Activated T-helper 1 cell treated with Interleukin-2 at 50 U/mL for 16 hours (primary cell): ENCODE measurements around the gene ARHGDIG.
"Not testable (repeated sequence)": the region's sequence is repeated elsewhere in the genome, so short reads cannot be mapped to it uniquely, and the experiment has no call there.

Experiments used
- DNase-seq: peaks from one replicate; pipeline ENCODE4 v3.0.0-alpha.2; 2020; ENCODE audit warnings: low read depth

The ARHGDIG gene

GRCh38 chr16:264440-264951, 15.9 kb upstream of the ARHGDIG start:
- DNase-seq: no peak

GRCh38 chr16:265002-265529, 15.3 kb upstream of the ARHGDIG start:
- no peak for DNase-seq

GRCh38 chr16:265711-266110, 14.7 kb upstream of the ARHGDIG start:
- DNase-seq: no peak

GRCh38 chr16:266258-267164, 13.9 kb upstream of the ARHGDIG start:
- no peak for DNase-seq

GRCh38 chr16:267562-267961, 12.8 kb upstream of the ARHGDIG start:
- DNase-seq: not testable (repeated sequence)

GRCh38 chr16:268141-269053, 12.0 kb upstream of the ARHGDIG start:
- no peak for DNase-seq

GRCh38 chr16:269061-269796, 11.2 kb upstream of the ARHGDIG start:
- no peak for DNase-seq

- no peak for DNase-seq
These were observed 9.8 kb upstream of the ARHGDIG start for GRCh38 chr16:270381-271255.

GRCh38 chr16:272633-273546, 7.5 kb upstream of the ARHGDIG start:
- no peak for DNase-seq

- DNase-seq: no peak
These were observed 6.6 kb upstream of the ARHGDIG start for GRCh38 chr16:273547-274421.

GRCh38 chr16:275041-275641, 5.2 kb upstream of the ARHGDIG start:
- DNase-seq: no peak

GRCh38 chr16:275786-276232, 4.6 kb upstream of the ARHGDIG start, which contains the start of gene RGS11:
Gene RGS11 (minus strand): TSS chr16:275944. CDS start chr16:275911, 33 bp downstream.
- no peak for DNase-seq

- no peak for DNase-seq
These were observed 3.8 kb upstream of the ARHGDIG start for GRCh38 chr16:276426-277077.

- no peak for DNase-seq
These were observed 1.5 kb upstream of the ARHGDIG start for GRCh38 chr16:278863-279366.

GRCh38 chr16:279531-279930, 860 bp upstream of the ARHGDIG start:
- no peak for DNase-seq

- DNase-seq: no peak
These were observed 358 bp upstream of the ARHGDIG start for GRCh38 chr16:280005-280460.
